ENCODE results near the gene LPCAT4.

- peak; percentile 85 to 98 for TF ChIP-seq CTCF (conservative IDR thresholded peaks at IDR 0.05 in 1 of 2, IDR thresholded peaks at IDR 0.05 in 1 of 2; ENCODE audit: low read depth in 1 of 2, low read length in 2 of 2)
- TF ChIP-seq EZH2 (IDR thresholded peaks at IDR 0.05; ENCODE audit: low read length, missing control alignments): no peak
Observed at GRCh38 chr15:34342737-34343575, 24.0 kb downstream of the LPCAT4 start, which contains the start of the genes NOP10 and NUTM1.

Measured in fibroblast of lung (primary cell).